GM18520 (cell line): Measurements from ENCODE around the gene SPEN.
A peak's percentile ranks its signal among the peaks of the same experiment; 100 is the strongest.

ENCODE experiments used
- ATAC-seq: cut with Tn5 transposase; IDR thresholded peaks from one replicate; pipeline ENCODE4 v1.9.1; 2021; ENCODE audit not compliant: unreplicated experiment

Gene SPEN

GRCh38 chr1:15946571-15947381 is 99.3 kb downstream of the SPEN start:
- no peak for ATAC-seq

- ATAC-seq, result no peak
Measured at GRCh38 chr1:15947382-15948090, 100.0 kb downstream of the SPEN start.

GRCh38 chr1:15948091-15948591 is 100.6 kb downstream of the SPEN start:
- no peak for ATAC-seq

GRCh38 chr1:15948595-15949452 is 101.3 kb downstream of the SPEN start:
- ATAC-seq, result no peak

GRCh38 chr1:15949453-15950245 is 102.1 kb downstream of the SPEN start:
- ATAC-seq, result peak; percentile 74

- no peak for ATAC-seq
Measured at GRCh38 chr1:15950302-15950701, 102.8 kb downstream of the SPEN start.

GRCh38 chr1:15950763-15951295 is 103.3 kb downstream of the SPEN start:
- ATAC-seq, result no peak

GRCh38 chr1:15951341-15952153 is 104.0 kb downstream of the SPEN start:
- no peak for ATAC-seq

GRCh38 chr1:15952317-15953258 is 105.1 kb downstream of the SPEN start:
- ATAC-seq, result no peak

- ATAC-seq, result no peak
Measured at GRCh38 chr1:15953294-15953771, 105.8 kb downstream of the SPEN start.

GRCh38 chr1:15953791-15954241 is 106.3 kb downstream of the SPEN start:
- ATAC-seq, result no peak

GRCh38 chr1:15954316-15954715 is 106.8 kb downstream of the SPEN start:
- no peak for ATAC-seq

- no peak for ATAC-seq
Measured at GRCh38 chr1:15955552-15955951, 108.0 kb downstream of the SPEN start.

- no peak for ATAC-seq
Measured at GRCh38 chr1:15956150-15956549, 108.6 kb downstream of the SPEN start.

GRCh38 chr1:15957221-15958095 is 110.0 kb downstream of the SPEN start:
- no peak for ATAC-seq

GRCh38 chr1:15958111-15958510 is 110.6 kb downstream of the SPEN start:
- ATAC-seq, result no peak

- no peak for ATAC-seq
Measured at GRCh38 chr1:15958793-15959192, 111.3 kb downstream of the SPEN start.
